NB4 (cell line): Measurements from ENCODE around the gene DGKH.

Experiments used
- DNase-seq: peaks from one replicate; pipeline ENCODE4 v3.0.0; 2010; ENCODE audit warnings: low read depth
- H3K4me3 ChIP-seq: one replicate; pipeline ENCODE4 v1.5.1; 2011; ENCODE audit warnings: mild to moderate bottlenecking, low read depth, low read length, moderate library complexity
- MYC ChIP-seq: IDR thresholded peaks from 2 replicates; pipeline ENCODE4 v1.6.1; 2011; ENCODE audit warnings: low read depth, low read length
- POLR2A ChIP-seq: IDR thresholded peaks from 2 replicates; pipeline ENCODE4 v1.6.1; 2011; ENCODE audit warnings: mild to moderate bottlenecking; ENCODE audit not compliant: insufficient read length; ENCODE audit errors: extremely low read depth
- TF ChIP-seq, protein P1 (sequence below): IDR thresholded peaks from one replicate; pipeline ENCODE4 v1.5.1; 2012; ENCODE audit warnings: low read depth, low read length
- TF ChIP-seq, protein P2 (sequence below): IDR thresholded peaks from 2 replicates; pipeline ENCODE4 v1.6.1; 2011; ENCODE audit warnings: low read depth, low read length

Gene DGKH

DNA sequence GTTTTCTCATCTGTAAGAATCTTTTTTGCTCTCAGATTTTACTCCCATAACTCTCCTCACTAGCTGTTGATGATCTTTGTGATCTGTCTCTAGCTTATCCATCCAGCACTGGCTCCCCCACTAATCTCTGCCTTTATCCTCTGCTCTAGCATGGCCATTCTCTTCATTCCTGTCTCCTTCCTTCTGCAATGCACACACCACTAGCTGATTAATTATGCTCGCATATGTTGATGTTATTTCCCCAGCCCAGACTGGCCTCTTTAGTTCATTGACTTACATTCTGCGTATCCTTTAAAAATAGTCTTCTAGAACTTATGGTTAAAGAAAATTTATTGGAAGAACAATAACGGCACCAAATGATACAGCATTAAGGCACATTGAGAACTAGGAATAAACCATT is 52.5 kb downstream of the DGKH start:
- H3K4me3 ChIP-seq: no peak overlapping the region
- TF ChIP-seq, protein P1, sequence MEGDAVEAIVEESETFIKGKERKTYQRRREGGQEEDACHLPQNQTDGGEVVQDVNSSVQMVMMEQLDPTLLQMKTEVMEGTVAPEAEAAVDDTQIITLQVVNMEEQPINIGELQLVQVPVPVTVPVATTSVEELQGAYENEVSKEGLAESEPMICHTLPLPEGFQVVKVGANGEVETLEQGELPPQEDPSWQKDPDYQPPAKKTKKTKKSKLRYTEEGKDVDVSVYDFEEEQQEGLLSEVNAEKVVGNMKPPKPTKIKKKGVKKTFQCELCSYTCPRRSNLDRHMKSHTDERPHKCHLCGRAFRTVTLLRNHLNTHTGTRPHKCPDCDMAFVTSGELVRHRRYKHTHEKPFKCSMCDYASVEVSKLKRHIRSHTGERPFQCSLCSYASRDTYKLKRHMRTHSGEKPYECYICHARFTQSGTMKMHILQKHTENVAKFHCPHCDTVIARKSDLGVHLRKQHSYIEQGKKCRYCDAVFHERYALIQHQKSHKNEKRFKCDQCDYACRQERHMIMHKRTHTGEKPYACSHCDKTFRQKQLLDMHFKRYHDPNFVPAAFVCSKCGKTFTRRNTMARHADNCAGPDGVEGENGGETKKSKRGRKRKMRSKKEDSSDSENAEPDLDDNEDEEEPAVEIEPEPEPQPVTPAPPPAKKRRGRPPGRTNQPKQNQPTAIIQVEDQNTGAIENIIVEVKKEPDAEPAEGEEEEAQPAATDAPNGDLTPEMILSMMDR: no peak
- TF ChIP-seq MYC: no peak
- TF ChIP-seq, protein P2, sequence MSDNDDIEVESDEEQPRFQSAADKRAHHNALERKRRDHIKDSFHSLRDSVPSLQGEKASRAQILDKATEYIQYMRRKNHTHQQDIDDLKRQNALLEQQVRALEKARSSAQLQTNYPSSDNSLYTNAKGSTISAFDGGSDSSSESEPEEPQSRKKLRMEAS: no peak
- no peak for TF ChIP-seq POLR2A
- DNase-seq: no peak

DNA sequence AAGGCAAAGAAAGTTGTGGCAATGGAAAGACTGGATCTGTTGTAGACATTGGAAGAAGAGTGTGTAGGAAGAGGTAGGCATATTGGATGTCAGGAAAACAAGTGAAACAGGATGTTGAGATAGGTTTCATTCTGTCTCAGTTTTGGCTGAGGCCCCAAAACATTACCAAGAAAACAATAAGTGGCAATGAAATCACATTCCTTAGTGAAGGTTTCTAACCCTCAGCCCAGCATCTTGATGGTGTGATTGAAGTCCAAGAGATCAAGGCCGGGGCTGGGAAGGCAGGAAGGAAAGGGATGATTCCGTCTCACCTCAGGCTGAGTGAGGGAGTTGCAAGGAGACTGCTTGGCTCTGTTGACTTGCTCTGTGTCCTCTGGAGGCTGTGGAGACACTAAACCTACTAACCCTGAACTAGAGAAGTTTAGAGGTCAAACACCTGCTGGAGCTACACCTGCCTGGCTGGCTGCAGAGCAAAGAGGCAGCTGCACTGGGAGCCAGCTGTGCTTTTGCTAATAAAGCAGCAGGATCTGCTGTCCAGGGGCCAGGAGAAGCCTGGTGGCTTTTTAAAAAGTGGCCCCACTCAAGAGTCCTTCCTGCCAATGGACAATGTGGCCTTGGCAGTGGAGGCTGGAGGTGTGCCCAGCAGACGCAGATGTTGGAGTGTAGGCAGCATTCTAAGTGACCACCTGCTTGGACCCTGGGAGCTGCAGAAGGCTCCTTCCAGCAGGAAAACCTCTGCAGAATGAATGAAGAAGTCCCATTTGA is 53.6 kb downstream of the DGKH start:
- DNase-seq: no peak
- no peak overlapping the region for H3K4me3 ChIP-seq
- TF ChIP-seq, protein P2: no peak
- TF ChIP-seq, protein P1: no peak
- no peak for TF ChIP-seq POLR2A
- no peak for TF ChIP-seq MYC

DNA sequence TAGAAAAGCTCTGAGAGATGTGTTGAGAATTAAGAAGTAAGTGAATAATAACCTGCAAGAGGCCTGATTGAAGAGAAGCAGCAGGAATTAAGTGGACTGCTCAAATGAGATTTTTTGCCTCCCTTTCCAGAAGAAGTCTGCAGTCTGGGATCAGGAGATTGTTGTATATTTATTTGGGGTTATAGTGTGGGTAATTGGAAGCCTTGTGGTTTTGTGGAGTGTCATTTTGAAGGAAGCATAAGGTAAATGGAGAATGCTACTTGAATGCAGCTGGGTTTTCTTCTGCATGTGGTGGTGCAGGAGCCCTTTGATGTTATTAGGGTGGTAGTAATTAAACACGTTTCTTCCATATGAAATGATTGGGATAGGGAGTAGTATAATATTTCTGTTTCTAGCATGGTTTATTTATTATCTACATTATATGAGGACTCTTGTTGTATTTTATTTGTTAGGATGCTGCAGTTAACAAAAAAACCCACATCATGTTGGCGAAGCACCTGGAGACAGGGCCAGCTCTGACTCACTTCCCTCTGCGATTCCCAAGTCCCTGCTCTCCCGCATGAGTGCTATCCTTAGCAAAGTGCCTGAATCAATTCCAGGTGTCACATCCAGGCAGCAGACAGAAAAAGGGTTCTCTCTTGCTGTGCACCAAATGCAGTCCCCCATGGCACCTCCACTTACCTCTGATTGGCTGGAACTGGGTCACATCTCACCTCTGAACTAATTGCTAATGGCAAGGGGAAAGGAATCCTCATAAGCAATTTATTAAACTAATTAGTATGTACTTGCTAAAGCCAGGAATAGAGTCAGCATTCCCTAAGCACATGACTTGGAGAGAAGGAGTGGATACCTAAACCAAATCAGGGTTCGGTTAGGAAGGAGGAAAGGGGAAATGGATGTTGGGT is 54.8 kb downstream of the DGKH start:
- TF ChIP-seq POLR2A (no peak), MYC (no peak)
- TF ChIP-seq, protein P2: no peak
- TF ChIP-seq, protein P1: no peak
- DNase-seq: no peak
- H3K4me3 ChIP-seq: no peak overlapping the region

DNA sequence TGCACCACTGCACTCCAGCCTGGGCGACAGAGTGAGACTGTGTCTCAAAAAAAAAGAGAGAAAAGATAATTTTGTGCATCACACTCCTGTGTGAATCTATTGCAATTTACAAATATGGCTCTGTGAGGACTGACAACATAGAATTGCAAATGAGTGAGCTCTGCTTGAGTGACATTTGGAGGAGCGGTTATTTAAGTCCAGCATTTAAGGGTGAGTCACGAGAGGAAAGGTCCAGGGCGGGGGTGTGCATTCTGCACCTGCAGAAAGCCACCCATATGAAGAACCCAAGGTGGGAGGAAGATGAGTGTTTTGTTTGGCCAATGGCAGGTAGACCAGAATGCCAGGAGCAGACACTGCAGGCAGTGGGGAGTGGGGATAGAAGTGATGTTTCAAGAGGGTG is 58.5 kb downstream of the DGKH start:
- H3K4me3 ChIP-seq: no peak overlapping the region
- TF ChIP-seq, protein P1: no peak
- TF ChIP-seq, protein P2: no peak
- TF ChIP-seq POLR2A (no peak), MYC (no peak)
- DNase-seq: no peak

DNA sequence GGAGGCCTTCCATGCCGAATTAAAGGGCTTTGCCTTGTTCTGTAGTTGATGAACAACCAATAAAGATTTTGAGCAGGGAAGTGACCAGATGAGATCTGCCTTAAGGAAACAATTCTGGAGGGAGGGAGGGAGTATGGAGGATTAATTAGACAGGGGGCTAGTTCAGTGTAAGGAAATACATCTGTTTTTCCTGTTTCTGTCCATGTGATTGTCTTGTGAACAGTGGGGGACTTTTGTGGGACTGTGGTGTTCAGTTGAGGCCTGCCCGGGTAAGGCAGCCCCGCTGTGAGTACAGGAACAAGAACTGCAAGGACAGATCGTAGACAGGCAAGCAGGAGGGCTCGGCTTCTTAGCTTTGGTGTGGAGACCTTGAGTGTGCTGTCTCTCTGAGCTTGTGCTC is 59.0 kb downstream of the DGKH start:
- DNase-seq: no peak
- H3K4me3 ChIP-seq: no peak overlapping the region
- TF ChIP-seq, protein P2: no peak
- TF ChIP-seq, protein P1: no peak
- TF ChIP-seq MYC (no peak), POLR2A (no peak)
